Stimulated activated CD4-positive, alpha-beta T cell treated with anti-CD3 and anti-CD28 coated beads, Interleukin-15, amount 100 ng/mL, for 24 hours (primary cell): ENCODE results near the gene UROC1.

Source experiments
- DNase-seq: peaks from one replicate; pipeline ENCODE4 v3.0.0-alpha.2; 2020

Gene UROC1

GRCh38 chr3:126517291-126517951 lies at the start of gene UROC1:
UROC1 (minus strand) TSS chr3:126517773; CDS start chr3:126517719, 54 bp downstream.
- DNase-seq, result no peak

GRCh38 chr3:126562737-126563276 lies 45.2 kb upstream of the UROC1 start:
- DNase-seq, result no peak

- no peak for DNase-seq
Observed at GRCh38 chr3:126558336-126559071, 40.9 kb upstream of the UROC1 start, which contains the start of gene C3orf22. C3orf22 (minus strand) TSS chr3:126558932; CDS start chr3:126553390, 5,542 bp downstream.

- no peak for DNase-seq
Observed at GRCh38 chr3:126557761-126558160, 40.2 kb upstream of the UROC1 start.

GRCh38 chr3:126557415-126557745 lies 39.8 kb upstream of the UROC1 start:
- DNase-seq, result no peak

GRCh38 chr3:126556637-126557414 lies 39.3 kb upstream of the UROC1 start:
- DNase-seq, result no peak

GRCh38 chr3:126555795-126556636 lies 38.4 kb upstream of the UROC1 start:
- no peak for DNase-seq

- no peak for DNase-seq
Observed at GRCh38 chr3:126554560-126555525, 37.3 kb upstream of the UROC1 start.

GRCh38 chr3:126553284-126554084 lies 35.9 kb upstream of the UROC1 start:
- DNase-seq, result no peak

GRCh38 chr3:126552688-126553283 lies 35.2 kb upstream of the UROC1 start:
- DNase-seq, result no peak

GRCh38 chr3:126551839-126552687 lies 34.5 kb upstream of the UROC1 start:
- DNase-seq, result no peak

GRCh38 chr3:126551121-126551838 lies 33.7 kb upstream of the UROC1 start:
- no peak for DNase-seq

- DNase-seq, result no peak
Observed at GRCh38 chr3:126550488-126551051, 33.0 kb upstream of the UROC1 start.

GRCh38 chr3:126549861-126550487 lies 32.4 kb upstream of the UROC1 start:
- no peak for DNase-seq

- DNase-seq, result no peak
Observed at GRCh38 chr3:126548556-126549466, 31.2 kb upstream of the UROC1 start.

- DNase-seq, result no peak
Observed at GRCh38 chr3:126547721-126548120, 30.1 kb upstream of the UROC1 start.
